Stimulated activated naive CD4-positive, alpha-beta T cell (primary cell): Measurements from ENCODE around the gene FNDC3B.

ENCODE experiments used
- DNase-seq, 6 experiments: peaks; one replicate each; lab custom pipeline; 2025; lab: John Stamatoyannopoulos, UW

The FNDC3B gene

DNA sequence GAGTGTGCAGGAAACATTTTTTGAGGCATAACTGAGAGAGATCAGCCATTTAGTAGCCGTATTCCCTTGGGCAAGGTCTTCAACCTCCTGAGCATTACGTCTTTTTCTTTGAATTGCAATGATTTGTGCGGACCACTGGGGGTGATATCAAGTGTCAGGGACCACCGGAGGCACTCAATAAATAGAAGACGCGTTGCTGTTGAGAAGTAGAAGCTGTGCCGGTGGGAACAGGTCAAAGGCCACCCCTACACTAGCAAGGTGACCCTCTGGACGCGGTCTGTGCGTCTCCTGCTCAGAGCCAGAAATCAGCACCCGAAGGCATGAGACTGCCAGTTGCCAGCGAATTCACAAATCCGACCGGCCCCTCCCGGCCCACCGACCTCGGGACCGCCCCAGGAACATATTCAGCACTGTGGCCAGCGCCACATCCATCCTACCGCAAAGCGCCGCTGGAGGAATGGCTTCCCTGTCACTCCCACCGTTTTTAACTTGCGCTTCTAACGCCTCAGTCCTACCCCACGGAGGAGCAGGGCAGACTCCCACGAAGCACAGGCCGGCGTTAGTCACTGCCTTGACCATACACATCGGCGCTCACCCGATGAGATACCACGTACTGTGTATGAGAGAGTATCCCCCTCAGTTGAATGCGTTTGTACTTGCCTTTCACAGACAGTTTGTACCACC lies 410.2 kb downstream of the FNDC3B start:
- DNase-seq = peak in 2 of 6 experiments; percentile 1 to 7
